GM19438 (cell line): Measurements from ENCODE around the gene TMC6.
A peak's percentile ranks its signal among the peaks of the same experiment; 100 is the strongest.

Experiments used
- ATAC-seq: cut with Tn5 transposase; IDR thresholded peaks from one replicate; pipeline ENCODE4 v1.9.1; 2021; ENCODE audit warnings: low read depth; ENCODE audit not compliant: unreplicated experiment

TMC6 gene

GRCh38 chr17:78135858-78136500 lies 7.4 kb upstream of the TMC6 start:
- no peak for ATAC-seq

GRCh38 chr17:78134899-78135385 lies 6.4 kb upstream of the TMC6 start:
- ATAC-seq: no peak

- ATAC-seq: no peak
These were observed 5.7 kb upstream of the TMC6 start for GRCh38 chr17:78133971-78134898.

- ATAC-seq: no peak
These were observed 4.8 kb upstream of the TMC6 start for GRCh38 chr17:78133179-78133951.

- ATAC-seq: no peak
These were observed 4.2 kb upstream of the TMC6 start for GRCh38 chr17:78132767-78133178.

GRCh38 chr17:78132084-78132676 lies 3.6 kb upstream of the TMC6 start:
- no peak for ATAC-seq

- ATAC-seq: no peak
These were observed 2.9 kb upstream of the TMC6 start for GRCh38 chr17:78131172-78132083.

GRCh38 chr17:78130437-78131101 lies 2.0 kb upstream of the TMC6 start, which contains the start of gene TMC8:
TSS of gene TMC8 (plus strand) at chr17:78130771. CDS start at chr17:78131589, 818 bp downstream.
- ATAC-seq: peak; percentile 29

GRCh38 chr17:78130090-78130436 lies 1.5 kb upstream of the TMC6 start:
- ATAC-seq: no peak

- no peak for ATAC-seq
These were observed 965 bp upstream of the TMC6 start for GRCh38 chr17:78129351-78130089.

- no peak for ATAC-seq
These were observed 536 bp downstream of the TMC6 start for GRCh38 chr17:78127888-78128550.

- no peak for ATAC-seq
These were observed 1.2 kb downstream of the TMC6 start for GRCh38 chr17:78127239-78127887.

GRCh38 chr17:78126895-78127238 lies 1.7 kb downstream of the TMC6 start:
- no peak for ATAC-seq

GRCh38 chr17:78125976-78126894 lies 2.3 kb downstream of the TMC6 start:
- no peak for ATAC-seq

GRCh38 chr17:78125138-78125913 lies 3.2 kb downstream of the TMC6 start:
- ATAC-seq: no peak

- no peak for ATAC-seq
These were observed 3.8 kb downstream of the TMC6 start for GRCh38 chr17:78124836-78125137.
